B cell (primary cell): ENCODE results near the gene ERN1. TPM values are rescaled to one million over a fixed set of nuclear protein-coding genes. Genes with fewer than 3 reads are reported as not detected.

Experiments
- ATAC-seq: fragments of 200-7000 bp; cut with Tn5 transposase; one replicate; pipeline ENCODE4 v1.10.0; 2021; ENCODE audit warnings: low read depth, mild to moderate bottlenecking, moderate number of reproducible peaks, moderate library complexity
- CTCF ChIA-PET: fragments of 350-600 bp; sonication (Branson Sonifier 250); formaldehyde crosslinking; loops from one replicate; lab custom pipeline; 2021; ENCODE audit warnings: antibody characterized with exemption, inconsistent platforms; lab: Charles Lee
- POLR2A ChIA-PET: fragments of 350-600 bp; sonication (Branson Sonifier 250); formaldehyde crosslinking; loops from one replicate; lab custom pipeline; 2021; ENCODE audit warnings: antibody characterized with exemption; lab: Charles Lee
- DNase-seq: peaks from one replicate; pipeline ENCODE4 v3.0.0; 2013
- H2AFZ ChIP-seq: 2 replicates; pipeline ENCODE4 v1.6.1; 2012; ENCODE audit warnings: mild to moderate bottlenecking, low read depth, low read length; ENCODE audit not compliant: insufficient read depth, poor library complexity, severe bottlenecking
- H3K27ac ChIP-seq, 2 donors: 1 replicate in 1 of 2; 2 replicates in 1 of 2; pipeline ENCODE4 v1.5.1; 2012 to 2013; ENCODE audit warnings: low read length in 2 of 2, mild to moderate bottlenecking in 2 of 2, moderate library complexity in 1 of 2
- H3K27me3 ChIP-seq, 4 experiments: fragments of 200-600 bp in 1 of 4; sonication (generic) in 1 of 4; replicated peaks in 1 of 4; 1 replicate in 2 of 4; 2 replicates in 2 of 4; pipeline versions ENCODE4 v1.6.1 to v1.7.0; 2013 to 2016; ENCODE audit warnings: low read length in 3 of 4, mild to moderate bottlenecking in 2 of 4, mixed read lengths in 1 of 4, moderate library complexity in 1 of 4; ENCODE audit not compliant: insufficient read depth in 4 of 4, control insufficient read depth in 3 of 4; ENCODE audit errors: control extremely low read depth in 1 of 4
- H3K36me3 ChIP-seq, 2 experiments: replicated peaks in 1 of 2; 1 replicate in 1 of 2; 2 replicates in 1 of 2; pipeline versions ENCODE4 v1.6.1 to v1.7.1; 2013; ENCODE audit warnings: low read length in 1 of 2; ENCODE audit not compliant: insufficient read depth in 2 of 2, control insufficient read depth in 1 of 2; ENCODE audit errors: control extremely low read depth in 1 of 2, extremely low read depth in 1 of 2
- H3K4me1 ChIP-seq, 2 donors: fragments of 200-600 bp in 1 of 2; sonication (generic) in 1 of 2; 1 replicate in 1 of 2; 2 replicates in 1 of 2; pipeline versions ENCODE4 v1.5.1 to v1.6.1; 2013 to 2017; ENCODE audit warnings: low read length in 2 of 2; ENCODE audit not compliant: control insufficient read depth in 2 of 2, insufficient read depth in 2 of 2
- H3K4me2 ChIP-seq: replicated peaks from 2 replicates; pipeline ENCODE3; 2012; ENCODE audit warnings: mild to moderate bottlenecking, low read depth, low read length; ENCODE audit not compliant: poor library complexity, severe bottlenecking
- H3K4me3 ChIP-seq, 5 experiments: fragments of 200-600 bp in 1 of 5; sonication (generic) in 1 of 5; 1 replicate in 3 of 5; 2 replicates in 2 of 5; pipeline versions ENCODE4 v1.5.1 to v1.7.0; 2011 to 2016; ENCODE audit warnings: low read length in 4 of 5, mild to moderate bottlenecking in 4 of 5, low read depth in 2 of 5, control low read depth in 1 of 5, moderate library complexity in 1 of 5; ENCODE audit not compliant: insufficient read depth in 1 of 5; ENCODE audit errors: control extremely low read depth in 1 of 5, extremely low read depth in 1 of 5
- H3K79me2 ChIP-seq: fragments of 200-600 bp; sonication (generic); one replicate; pipeline ENCODE4 v1.6.0; 2016; ENCODE audit warnings: low read length; ENCODE audit not compliant: control insufficient read depth, insufficient read depth
- H3K9ac ChIP-seq: fragments of 200-600 bp; sonication (generic); 2 replicates; pipeline ENCODE4 v1.6.1; 2017; ENCODE audit warnings: mild to moderate bottlenecking, low read length, moderate library complexity
- H3K9me3 ChIP-seq, 3 donors: one replicate each; pipeline versions ENCODE4 v1.6.1 to v1.7.1; 2013; ENCODE audit warnings: low read length in 2 of 3; ENCODE audit not compliant: control insufficient read depth in 2 of 3, insufficient read depth in 1 of 3; ENCODE audit errors: control extremely low read depth in 1 of 3
- H4K20me1 ChIP-seq: 2 replicates; pipeline ENCODE4 v1.6.0; 2012; ENCODE audit warnings: mild to moderate bottlenecking, low read length; ENCODE audit not compliant: insufficient read depth, control insufficient read depth, poor library complexity, severe bottlenecking
- H3K27ac Mint-ChIP-seq: one replicate; pipeline ENCODE4 v1.8.0; 2021; ENCODE audit warnings: mixed read lengths
- H3K27me3 Mint-ChIP-seq: one replicate; pipeline ENCODE4 v1.8.0; 2021; ENCODE audit warnings: mixed read lengths
- H3K4me1 Mint-ChIP-seq: one replicate; pipeline ENCODE4 v1.8.0; 2021; ENCODE audit warnings: mixed read lengths
- H3K4me3 Mint-ChIP-seq: one replicate; pipeline ENCODE4 v1.8.0; 2021; ENCODE audit warnings: mixed read lengths
- H3K9me3 Mint-ChIP-seq: one replicate; pipeline ENCODE4 v1.8.0; 2022; ENCODE audit warnings: mixed read lengths; ENCODE audit not compliant: insufficient read depth
- EZH2 ChIP-seq: IDR thresholded peaks from 2 replicates; pipeline ENCODE4 v1.6.1; 2012; ENCODE audit warnings: borderline replicate concordance, low read depth, mild to moderate bottlenecking, moderate library complexity, low read length; ENCODE audit not compliant: insufficient read depth, poor library complexity, severe bottlenecking
- WGBS: methylation state at CpG from one replicate; pipeline ENCODE4 v1.1.5; 2013; ENCODE audit warnings: missing lambda C conversion rate; ENCODE audit not compliant: insufficient coverage; 5-methylcytosine and 5-hydroxymethylcytosine counted together
- intact Hi-C: fragments of 100-400 bp; cut with micrococcal nuclease; formaldehyde crosslinking; loops from one replicate; pipeline ENCODE4 v1.10.0; 2022
- polyA plus RNA-seq: library from polyadenylated mRNA; depleted of rRNA; stranded (reverse); fragments of >200 nt; gene quantifications from 2 replicates; pipeline ENCODE4 v1.2.3, GENCODE V29; 2012
- total RNA-seq, 2 donors: library from RNA; stranded (reverse); fragments of 120-200 nt in 1 of 2; gene quantifications; 1 replicate in 1 of 2; 2 replicates in 1 of 2; pipeline versions ENCODE4 v1.2.3 to v1.2.4, GENCODE V29; 2013 to 2022
- TF ChIP-seq, protein P1 (sequence below): fragments of 200-600 bp; IDR thresholded peaks from one replicate; pipeline ENCODE4 v1.8.0; 2022; ENCODE audit warnings: antibody characterized with exemption, mild to moderate bottlenecking

The ERN1 gene
- total and polyA plus RNA-seq, 2 donors (not counting 1 experiment from before 2014, with no cell fraction given): 7.0 to 19.4 TPM

DNA sequence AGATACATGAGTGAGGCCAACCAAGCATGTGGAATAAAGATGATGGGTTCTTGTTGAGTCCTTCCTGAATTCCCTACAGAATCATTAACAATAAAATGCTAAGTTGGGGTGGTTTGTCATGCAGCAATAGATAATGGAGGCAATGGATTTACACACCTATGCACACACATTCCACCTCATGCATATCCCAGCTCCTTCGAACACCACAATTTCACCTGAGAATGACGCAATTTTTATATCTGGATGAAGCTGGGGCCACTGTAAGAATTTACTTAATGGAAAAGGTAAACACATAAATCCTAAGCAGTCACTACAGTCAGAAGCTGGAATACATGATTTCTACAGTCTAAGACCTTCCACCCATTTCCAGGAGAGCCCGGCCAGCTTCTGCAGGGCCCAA lies 59.7 kb downstream of the ERN1 start:
- no peaks in the 10 kb centered on the region for H3K79me2 ChIP-seq
- Mint-ChIP-seq H3K27ac (no peak overlapping the region), H3K4me1 (peaks cover 21% of the 10 kb centered on the region), H3K9me3 (peaks cover 11% of the 10 kb centered on the region), H3K4me3 (no peak overlapping the region), H3K27me3 (no peaks in the 10 kb centered on the region)
- WGBS: no CpG with 5 or more reads among the region's 3 CpGs
- no peak overlapping the region for H3K27ac ChIP-seq
- no peak overlapping the region for H2AFZ ChIP-seq
- H4K20me1 ChIP-seq: no peaks in the 10 kb centered on the region
- no peak for DNase-seq
- no peaks in the 10 kb centered on the region for H3K27me3 ChIP-seq
- H3K4me2 ChIP-seq: no peak overlapping the region
- H3K9ac ChIP-seq: no peak overlapping the region
- POLR2A ChIA-PET: no interaction called here
- TF ChIP-seq, protein P1, sequence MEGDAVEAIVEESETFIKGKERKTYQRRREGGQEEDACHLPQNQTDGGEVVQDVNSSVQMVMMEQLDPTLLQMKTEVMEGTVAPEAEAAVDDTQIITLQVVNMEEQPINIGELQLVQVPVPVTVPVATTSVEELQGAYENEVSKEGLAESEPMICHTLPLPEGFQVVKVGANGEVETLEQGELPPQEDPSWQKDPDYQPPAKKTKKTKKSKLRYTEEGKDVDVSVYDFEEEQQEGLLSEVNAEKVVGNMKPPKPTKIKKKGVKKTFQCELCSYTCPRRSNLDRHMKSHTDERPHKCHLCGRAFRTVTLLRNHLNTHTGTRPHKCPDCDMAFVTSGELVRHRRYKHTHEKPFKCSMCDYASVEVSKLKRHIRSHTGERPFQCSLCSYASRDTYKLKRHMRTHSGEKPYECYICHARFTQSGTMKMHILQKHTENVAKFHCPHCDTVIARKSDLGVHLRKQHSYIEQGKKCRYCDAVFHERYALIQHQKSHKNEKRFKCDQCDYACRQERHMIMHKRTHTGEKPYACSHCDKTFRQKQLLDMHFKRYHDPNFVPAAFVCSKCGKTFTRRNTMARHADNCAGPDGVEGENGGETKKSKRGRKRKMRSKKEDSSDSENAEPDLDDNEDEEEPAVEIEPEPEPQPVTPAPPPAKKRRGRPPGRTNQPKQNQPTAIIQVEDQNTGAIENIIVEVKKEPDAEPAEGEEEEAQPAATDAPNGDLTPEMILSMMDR: no peak
- TF ChIP-seq EZH2: no peak
- H3K9me3 ChIP-seq: peaks cover 3 to 17% (median 12%) of the 10 kb centered on the region in 3 donors
- peaks cover 17 to 20% of the 10 kb centered on the region in 2 donors for H3K4me1 ChIP-seq
- H3K36me3 ChIP-seq: peaks cover 0 to 5% of the 10 kb centered on the region in 2 experiments
- no peak overlapping the region for H3K4me3 ChIP-seq
- CTCF ChIA-PET: interaction anchor here (0.8 kb wide), 1 partner anchor 41 kb away, joined by 3 read pairs; no protein-coding TSS in a partner anchor
- intact Hi-C loops: no loop called here
- no peak for ATAC-seq

DNA sequence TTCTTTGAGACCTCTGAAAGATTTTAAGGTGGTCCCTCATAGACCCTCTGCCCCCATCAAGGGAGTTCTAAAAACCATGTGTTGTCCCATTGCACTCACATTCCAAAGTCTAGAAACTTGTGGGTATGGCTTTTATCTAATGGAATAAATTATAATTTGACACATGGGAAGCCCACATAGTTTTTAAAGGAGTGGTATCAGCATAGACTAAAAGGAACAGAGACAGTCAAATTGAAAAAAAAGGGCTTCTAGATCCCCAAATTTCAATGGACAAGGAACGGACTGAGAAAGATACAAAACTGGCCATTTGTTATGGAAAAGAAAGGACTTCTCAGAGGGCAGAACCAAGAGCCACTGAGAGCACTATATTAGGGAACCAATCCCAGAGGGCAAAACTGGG lies 60.8 kb downstream of the ERN1 start:
- no CpG with 5 or more reads among the region's 1 CpG for WGBS
- H3K4me2 ChIP-seq: no peak overlapping the region
- peaks cover 3 to 17% (median 12%) of the 10 kb centered on the region in 3 donors for H3K9me3 ChIP-seq
- ChIA-PET POLR2A (no interaction called here), CTCF (no interaction called here)
- H3K9me3 Mint-ChIP-seq: peaks cover 11% of the 10 kb centered on the region
- no peak overlapping the region for H3K4me3 Mint-ChIP-seq
- no peak overlapping the region for H3K27ac Mint-ChIP-seq
- no peak for TF ChIP-seq EZH2
- TF ChIP-seq, protein P1: no peak
- ATAC-seq (no peak), DNase-seq (no peak)
- no peak overlapping the region for H2AFZ ChIP-seq
- intact Hi-C loops: no loop called here
- no peak overlapping the region for H3K27ac ChIP-seq
- H3K27me3 Mint-ChIP-seq: no peaks in the 10 kb centered on the region
- H3K36me3 ChIP-seq: peaks cover 0 to 5% of the 10 kb centered on the region in 2 experiments
- H3K4me1 Mint-ChIP-seq: peaks cover 11% of the 10 kb centered on the region
- no peaks in the 10 kb centered on the region for H3K79me2 ChIP-seq
- no peak overlapping the region for H3K4me3 ChIP-seq
- H3K27me3 ChIP-seq: no peaks in the 10 kb centered on the region
- no peak overlapping the region for H3K9ac ChIP-seq
- H3K4me1 ChIP-seq: peaks cover 6 to 9% of the 10 kb centered on the region in 2 donors
- H4K20me1 ChIP-seq: no peaks in the 10 kb centered on the region
